ENCODE results near the gene NIBAN1. TPM values are rescaled to one million over a fixed set of nuclear protein-coding genes. Genes with fewer than 3 reads are reported as not detected.

The NIBAN1 gene
- total RNA-seq, 1 experiment from 2014 or later, result 6.7 TPM

DNA sequence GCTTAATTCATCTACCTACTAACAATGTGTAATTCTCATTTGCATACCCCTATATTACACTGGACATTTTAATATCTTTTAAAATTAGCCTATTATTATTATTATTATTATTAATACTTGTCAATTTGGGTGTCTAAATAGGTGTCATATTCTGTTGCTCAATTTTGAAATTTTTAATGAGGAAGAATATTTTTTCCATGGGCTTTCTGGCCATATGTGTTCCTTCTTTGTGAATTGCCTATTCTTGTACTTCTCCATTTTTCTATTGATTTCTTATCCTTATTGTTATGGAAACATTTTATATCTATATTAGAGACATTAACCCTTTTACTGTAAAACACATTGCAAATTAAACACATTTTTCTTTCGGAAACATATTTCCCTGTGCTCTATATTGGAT, 6.4 kb upstream of the NIBAN1 start:
- TF ChIP-seq POLR2AphosphoS5 (IDR thresholded peaks at IDR 0.05; ENCODE audit: low read depth, low read length) (no peak), SIN3A (IDR thresholded peaks at IDR 0.05; ENCODE audit: borderline replicate concordance, insufficient read depth, low read depth, low read length) (no peak), TCF7L2 (IDR thresholded peaks at IDR 0.05; ENCODE audit: low read depth, low read length) (no peak)
- TF ChIP-seq, protein P1, sequence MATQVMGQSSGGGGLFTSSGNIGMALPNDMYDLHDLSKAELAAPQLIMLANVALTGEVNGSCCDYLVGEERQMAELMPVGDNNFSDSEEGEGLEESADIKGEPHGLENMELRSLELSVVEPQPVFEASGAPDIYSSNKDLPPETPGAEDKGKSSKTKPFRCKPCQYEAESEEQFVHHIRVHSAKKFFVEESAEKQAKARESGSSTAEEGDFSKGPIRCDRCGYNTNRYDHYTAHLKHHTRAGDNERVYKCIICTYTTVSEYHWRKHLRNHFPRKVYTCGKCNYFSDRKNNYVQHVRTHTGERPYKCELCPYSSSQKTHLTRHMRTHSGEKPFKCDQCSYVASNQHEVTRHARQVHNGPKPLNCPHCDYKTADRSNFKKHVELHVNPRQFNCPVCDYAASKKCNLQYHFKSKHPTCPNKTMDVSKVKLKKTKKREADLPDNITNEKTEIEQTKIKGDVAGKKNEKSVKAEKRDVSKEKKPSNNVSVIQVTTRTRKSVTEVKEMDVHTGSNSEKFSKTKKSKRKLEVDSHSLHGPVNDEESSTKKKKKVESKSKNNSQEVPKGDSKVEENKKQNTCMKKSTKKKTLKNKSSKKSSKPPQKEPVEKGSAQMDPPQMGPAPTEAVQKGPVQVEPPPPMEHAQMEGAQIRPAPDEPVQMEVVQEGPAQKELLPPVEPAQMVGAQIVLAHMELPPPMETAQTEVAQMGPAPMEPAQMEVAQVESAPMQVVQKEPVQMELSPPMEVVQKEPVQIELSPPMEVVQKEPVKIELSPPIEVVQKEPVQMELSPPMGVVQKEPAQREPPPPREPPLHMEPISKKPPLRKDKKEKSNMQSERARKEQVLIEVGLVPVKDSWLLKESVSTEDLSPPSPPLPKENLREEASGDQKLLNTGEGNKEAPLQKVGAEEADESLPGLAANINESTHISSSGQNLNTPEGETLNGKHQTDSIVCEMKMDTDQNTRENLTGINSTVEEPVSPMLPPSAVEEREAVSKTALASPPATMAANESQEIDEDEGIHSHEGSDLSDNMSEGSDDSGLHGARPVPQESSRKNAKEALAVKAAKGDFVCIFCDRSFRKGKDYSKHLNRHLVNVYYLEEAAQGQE (IDR thresholded peaks at IDR 0.05; ENCODE audit: insufficient read depth in 1 of 2, low read depth in 2 of 2, low read length in 1 of 2), result no peak
- TF ChIP-seq, protein P2, sequence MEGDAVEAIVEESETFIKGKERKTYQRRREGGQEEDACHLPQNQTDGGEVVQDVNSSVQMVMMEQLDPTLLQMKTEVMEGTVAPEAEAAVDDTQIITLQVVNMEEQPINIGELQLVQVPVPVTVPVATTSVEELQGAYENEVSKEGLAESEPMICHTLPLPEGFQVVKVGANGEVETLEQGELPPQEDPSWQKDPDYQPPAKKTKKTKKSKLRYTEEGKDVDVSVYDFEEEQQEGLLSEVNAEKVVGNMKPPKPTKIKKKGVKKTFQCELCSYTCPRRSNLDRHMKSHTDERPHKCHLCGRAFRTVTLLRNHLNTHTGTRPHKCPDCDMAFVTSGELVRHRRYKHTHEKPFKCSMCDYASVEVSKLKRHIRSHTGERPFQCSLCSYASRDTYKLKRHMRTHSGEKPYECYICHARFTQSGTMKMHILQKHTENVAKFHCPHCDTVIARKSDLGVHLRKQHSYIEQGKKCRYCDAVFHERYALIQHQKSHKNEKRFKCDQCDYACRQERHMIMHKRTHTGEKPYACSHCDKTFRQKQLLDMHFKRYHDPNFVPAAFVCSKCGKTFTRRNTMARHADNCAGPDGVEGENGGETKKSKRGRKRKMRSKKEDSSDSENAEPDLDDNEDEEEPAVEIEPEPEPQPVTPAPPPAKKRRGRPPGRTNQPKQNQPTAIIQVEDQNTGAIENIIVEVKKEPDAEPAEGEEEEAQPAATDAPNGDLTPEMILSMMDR (IDR thresholded peaks at IDR 0.05), result no peak
- in situ Hi-C loops (cut with HindIII; ENCODE audit: low pct_unique_long_range_greater_than_20kb, low sequenced_read_pairs), result no loop called here
- BruUV-seq (replicated peaks), result no TSS peak
- DNase-seq (ENCODE audit: low read depth, low spot score), result no peak
- CTCF ChIA-PET, result no interaction called here
- Histone ChIP-seq H3K9me3 (ENCODE audit: control insufficient read depth, insufficient read depth, low read depth, low read length) (no peaks in the 10 kb centered on the region), H3K4me1 (ENCODE audit: control insufficient read depth, insufficient read depth, low read length) (no peaks in the 10 kb centered on the region), H3K27me3 (ENCODE audit: control insufficient read depth, insufficient read depth, low read length) (peaks cover 18% of the 10 kb centered on the region), H3K4me3 (ENCODE audit: low read depth in 2 of 2, low read length in 2 of 2) (no peak overlapping the region), H3K27ac (ENCODE audit: low read length) (no peak overlapping the region), H3K36me3 (ENCODE audit: control insufficient read depth, insufficient read depth, low read length) (no peaks in the 10 kb centered on the region)
- intact Hi-C loops (cut with micrococcal nuclease; ENCODE audit: unreplicated experiment), result loop anchor here (10.0 kb wide), 1 partner anchor 704 kb away; no protein-coding TSS in a partner anchor
- no peak for ATAC-seq
- POLR2A ChIA-PET, result no interaction called here

DNA sequence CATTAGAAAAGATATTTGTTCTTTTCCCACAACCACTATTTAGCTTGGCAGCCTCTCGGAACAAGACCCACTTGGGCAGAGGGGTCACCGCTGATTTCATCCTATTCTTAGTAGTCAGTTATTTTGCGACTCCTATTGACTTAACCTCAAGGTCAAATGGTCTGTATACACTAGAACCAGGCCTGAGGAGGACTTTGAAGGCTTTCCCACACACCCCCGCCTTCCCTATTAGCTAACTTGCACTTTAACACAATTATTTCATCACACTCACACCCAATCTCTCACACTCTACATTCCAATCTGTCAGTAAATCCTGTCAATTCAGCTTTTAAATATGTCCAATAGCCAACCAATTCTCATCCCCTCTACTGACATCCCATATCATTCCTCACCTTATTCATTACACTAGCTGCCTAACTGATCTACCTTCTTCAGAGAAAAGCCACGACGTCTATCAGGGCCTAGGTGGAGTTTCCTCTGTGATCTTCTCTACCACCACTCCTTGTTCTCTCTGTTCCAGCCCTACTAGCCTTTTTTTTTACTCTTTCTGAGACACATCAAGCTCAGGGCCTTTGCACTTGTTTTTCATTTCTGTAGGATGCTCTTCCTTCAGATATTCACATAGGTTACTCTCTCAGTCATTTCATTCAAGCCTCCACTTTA, 1.0 kb upstream of the NIBAN1 start:
- Histone ChIP-seq H3K9me3 (ENCODE audit: control insufficient read depth, insufficient read depth, low read depth, low read length) (no peaks in the 10 kb centered on the region), H3K27ac (ENCODE audit: low read length) (no peak overlapping the region), H3K36me3 (ENCODE audit: control insufficient read depth, insufficient read depth, low read length) (no peaks in the 10 kb centered on the region), H3K4me1 (ENCODE audit: control insufficient read depth, insufficient read depth, low read length) (no peaks in the 10 kb centered on the region), H3K4me3 (ENCODE audit: low read depth in 2 of 2, low read length in 2 of 2) (no peak overlapping the region), H3K27me3 (ENCODE audit: control insufficient read depth, insufficient read depth, low read length) (peaks cover 28% of the 10 kb centered on the region)
- POLR2A ChIA-PET, result no interaction called here
- no peak for TF ChIP-seq POLR2AphosphoS5 (IDR thresholded peaks at IDR 0.05; ENCODE audit: low read depth, low read length)
- TF ChIP-seq, protein P1 (IDR thresholded peaks at IDR 0.05; ENCODE audit: insufficient read depth in 1 of 2, low read depth in 2 of 2, low read length in 1 of 2), result no peak
- TF ChIP-seq TCF7L2 (IDR thresholded peaks at IDR 0.05; ENCODE audit: low read depth, low read length), result no peak
- TF ChIP-seq, protein P2 (IDR thresholded peaks at IDR 0.05), result no peak
- DNase-seq (ENCODE audit: low read depth, low spot score) (no peak), ATAC-seq (no peak)
- CTCF ChIA-PET, result no interaction called here
- BruUV-seq (replicated peaks), result no TSS peak
- intact Hi-C loops (cut with micrococcal nuclease; ENCODE audit: unreplicated experiment) (no loop called here), in situ Hi-C loops (cut with HindIII; ENCODE audit: low pct_unique_long_range_greater_than_20kb, low sequenced_read_pairs) (no loop called here)

Measured in Panc1 (cell line).